Fibroblast of gingiva (primary cell): ENCODE measurements around the gene LRRFIP1.

Experiments used
- DNase-seq: peaks from one replicate; pipeline ENCODE4 v3.0.0-alpha.2; 2011; ENCODE audit warnings: low read depth

LRRFIP1 gene

GRCh38 chr2:237618449-237618848 lies 8.9 kb upstream of the LRRFIP1 start:
- DNase-seq = peak; percentile 71

- DNase-seq = no peak
These were observed 3.7 kb upstream of the LRRFIP1 start for GRCh38 chr2:237623428-237624403.

GRCh38 chr2:237624565-237624964 lies 2.8 kb upstream of the LRRFIP1 start:
- no peak for DNase-seq

GRCh38 chr2:237625216-237625705 lies 2.1 kb upstream of the LRRFIP1 start:
- no peak for DNase-seq

GRCh38 chr2:237625777-237626176 lies 1.6 kb upstream of the LRRFIP1 start:
- DNase-seq = no peak

GRCh38 chr2:237626813-237627440 lies 460 bp upstream of the LRRFIP1 start:
- DNase-seq = no peak

GRCh38 chr2:237628247-237629187 lies 1.1 kb downstream of the LRRFIP1 start:
- no peak for DNase-seq

GRCh38 chr2:237629188-237629534 lies 1.8 kb downstream of the LRRFIP1 start:
- no peak for DNase-seq

GRCh38 chr2:237629739-237630138 lies 2.4 kb downstream of the LRRFIP1 start:
- no peak for DNase-seq

GRCh38 chr2:237630216-237631000 lies 3.0 kb downstream of the LRRFIP1 start:
- DNase-seq = no peak

GRCh38 chr2:237631007-237631785 lies 3.8 kb downstream of the LRRFIP1 start:
- no peak for DNase-seq

- no peak for DNase-seq
These were observed 4.6 kb downstream of the LRRFIP1 start for GRCh38 chr2:237631801-237632585.

GRCh38 chr2:237633061-237633561 lies 5.7 kb downstream of the LRRFIP1 start:
- no peak for DNase-seq

GRCh38 chr2:237636578-237636977 lies 9.2 kb downstream of the LRRFIP1 start:
- DNase-seq = no peak

GRCh38 chr2:237637429-237638135 lies 10.2 kb downstream of the LRRFIP1 start:
- no peak for DNase-seq

GRCh38 chr2:237638176-237638575 lies 10.8 kb downstream of the LRRFIP1 start:
- DNase-seq = no peak

GRCh38 chr2:237639052-237639835 lies 11.9 kb downstream of the LRRFIP1 start:
- DNase-seq = no peak

GRCh38 chr2:237639836-237640220 lies 12.4 kb downstream of the LRRFIP1 start:
- DNase-seq = no peak
